Inflammatory macrophage (primary cell): ENCODE results near the gene BEST1.

Source experiments
- DNase-seq, 2 donors: peaks; one replicate each; pipeline ENCODE4 v3.0.0-alpha.2; 2020 to 2022

BEST1 gene

DNA sequence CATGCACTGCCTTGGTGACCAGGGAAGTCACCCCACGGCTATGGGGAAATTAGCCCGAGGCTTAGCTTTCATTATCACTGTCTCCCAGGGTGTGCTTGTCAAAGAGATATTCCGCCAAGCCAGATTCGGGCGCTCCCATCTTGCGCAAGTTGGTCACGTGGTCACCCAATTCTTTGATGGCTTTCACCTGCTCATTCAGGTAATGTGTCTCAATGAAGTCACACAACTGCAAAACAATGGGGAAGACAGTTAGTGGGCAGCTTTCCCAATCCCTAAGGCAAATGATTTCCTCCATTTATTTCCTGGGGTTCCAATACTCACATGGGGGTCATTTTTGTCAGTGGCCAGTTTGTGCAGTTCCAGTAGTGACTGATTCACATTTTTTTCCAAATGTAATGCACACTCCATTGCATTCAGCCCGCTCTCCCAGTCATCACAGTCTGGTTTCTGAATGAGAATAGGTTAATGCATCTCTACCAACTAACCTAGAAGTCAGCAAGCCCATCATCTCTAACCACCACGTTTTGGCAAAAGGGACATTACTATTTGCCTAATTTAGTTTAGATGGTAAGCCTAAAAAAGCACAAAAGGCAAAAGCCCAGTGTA, 14.6 kb downstream of the BEST1 start:
- DNase-seq, result peak; percentile 44 to 45

DNA sequence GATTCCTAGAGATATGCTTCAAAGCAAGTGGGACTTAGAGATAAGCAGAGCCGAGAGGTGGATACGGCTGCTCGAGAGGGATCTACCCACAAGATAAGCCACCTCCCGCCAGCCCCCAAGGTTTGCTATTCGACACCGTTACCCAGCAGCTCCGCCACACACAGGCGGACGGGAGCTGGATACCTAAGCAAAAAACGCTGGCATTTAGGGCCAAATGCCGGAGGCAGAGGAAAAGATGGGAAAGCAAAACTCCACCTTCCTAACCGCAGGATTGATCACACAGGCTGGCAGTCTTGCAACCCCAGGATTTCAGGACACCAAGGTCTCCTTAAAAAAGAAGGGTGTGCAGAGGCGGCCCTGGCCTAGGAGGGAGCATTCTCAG, 16.6 kb downstream of the BEST1 start:
- no peak for DNase-seq

- DNase-seq, result peak; percentile 97
Observed at GRCh38 chr11:61967116-61967923, 17.2 kb downstream of the BEST1 start, which contains the start of gene FTH1. Gene FTH1 (minus strand): TSS chr11:61967634. CDS start chr11:61967425, 209 bp downstream.

- peak; percentile 79 to 89 for DNase-seq
Observed at GRCh38 chr11:61967924-61968757, 18.0 kb downstream of the BEST1 start.

- DNase-seq, result no peak
Observed at GRCh38 chr11:61968758-61969390, 18.7 kb downstream of the BEST1 start.

DNA sequence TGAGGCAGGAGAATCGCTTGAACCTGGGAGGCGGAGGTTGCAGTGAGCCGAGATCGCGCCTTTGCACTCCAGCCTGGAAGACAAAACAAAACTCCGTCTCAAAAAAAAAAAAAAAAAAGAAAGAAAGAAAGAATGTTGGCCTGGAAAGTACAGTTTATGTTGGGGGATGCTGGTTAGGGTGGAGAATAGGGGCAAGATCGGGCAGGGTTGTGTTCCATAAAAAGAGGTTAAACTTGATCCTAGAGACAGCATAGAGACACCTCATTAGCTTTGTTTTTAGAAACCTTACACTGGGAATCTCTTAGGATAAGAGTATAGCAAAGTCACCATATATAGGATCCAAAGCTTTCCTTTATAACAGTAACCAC, 19.2 kb downstream of the BEST1 start:
- DNase-seq, result no peak

DNA sequence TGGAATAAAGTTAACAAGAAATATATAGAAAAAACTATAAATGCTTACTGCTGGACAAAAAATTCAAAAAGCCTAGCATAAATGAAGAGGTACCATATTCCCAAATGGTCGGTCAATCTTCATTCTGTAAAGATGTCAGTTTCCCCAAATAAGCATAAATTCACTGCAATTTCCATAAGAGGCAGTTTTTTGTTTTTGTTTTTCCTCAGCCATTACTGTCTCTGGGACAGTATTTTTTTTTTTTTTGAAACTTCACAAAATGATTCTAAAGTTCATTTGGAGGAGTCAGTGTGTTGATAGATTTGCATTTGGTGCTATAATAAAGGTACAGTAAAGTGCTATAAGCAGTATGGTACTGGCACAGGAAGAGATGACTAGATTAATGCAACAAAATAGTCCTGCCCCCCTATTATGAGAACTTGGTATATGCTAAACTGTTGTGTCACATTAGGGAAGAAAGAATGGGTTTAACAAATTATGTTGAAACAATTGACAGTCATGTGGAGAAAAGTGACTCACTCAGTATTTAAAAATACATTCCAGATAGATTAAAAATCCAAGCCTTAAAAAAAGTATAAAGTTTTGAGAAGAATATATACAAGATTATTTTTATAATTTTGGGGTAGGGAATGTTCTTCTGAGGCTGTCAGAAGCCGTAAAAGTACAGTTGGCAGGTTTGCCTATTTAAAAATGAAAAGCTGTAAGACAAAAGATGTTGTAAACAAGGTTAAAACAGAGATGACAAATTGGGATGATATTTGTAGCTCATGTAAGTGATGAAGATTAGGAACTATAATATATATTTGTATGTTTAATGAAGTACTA, 19.9 kb downstream of the BEST1 start:
- peak; percentile 74 to 96 for DNase-seq

GRCh38 chr11:61971248-61972111, 21.3 kb downstream of the BEST1 start:
- DNase-seq, result peak; percentile 99

GRCh38 chr11:61972112-61972671, 22.0 kb downstream of the BEST1 start:
- DNase-seq, result no peak

DNA sequence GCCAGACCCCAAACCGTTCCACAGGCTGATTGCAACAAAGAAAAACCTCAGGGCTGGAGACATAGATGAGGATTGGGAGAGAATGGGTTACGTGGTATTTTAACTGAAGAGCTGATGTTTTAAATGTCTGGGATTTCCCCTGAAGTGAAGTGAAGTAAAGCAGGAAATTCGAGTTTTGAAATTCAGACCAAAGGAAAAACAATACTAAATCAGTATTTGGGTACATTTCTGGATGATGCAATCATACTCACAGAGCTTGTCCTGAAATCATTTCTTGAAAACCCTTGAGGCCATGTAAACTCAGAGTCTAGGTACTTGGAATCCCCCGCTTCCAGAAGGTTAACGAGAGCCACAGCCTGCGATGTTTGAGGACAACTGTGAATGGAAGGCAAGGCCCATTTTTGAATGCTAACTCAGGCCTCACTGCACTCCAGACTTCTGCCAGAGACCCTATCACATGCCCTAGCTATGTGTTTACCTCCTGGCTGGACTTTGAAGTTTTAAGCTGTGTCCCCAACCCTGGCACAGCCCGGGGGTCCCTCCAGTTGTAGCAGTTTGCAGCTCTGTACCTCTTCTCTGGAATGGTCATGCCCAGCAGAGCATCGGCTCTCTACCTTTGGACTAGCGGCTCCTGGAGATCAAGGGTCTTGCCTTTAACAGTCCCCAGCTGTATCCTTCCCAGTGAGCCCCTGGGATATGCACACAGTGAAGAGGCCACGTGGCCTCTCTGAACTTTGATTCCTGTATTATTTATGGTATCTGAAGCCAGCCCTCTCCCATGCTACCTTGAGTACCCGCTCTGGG, 22.7 kb downstream of the BEST1 start:
- peak; percentile 77 to 92 for DNase-seq

DNA sequence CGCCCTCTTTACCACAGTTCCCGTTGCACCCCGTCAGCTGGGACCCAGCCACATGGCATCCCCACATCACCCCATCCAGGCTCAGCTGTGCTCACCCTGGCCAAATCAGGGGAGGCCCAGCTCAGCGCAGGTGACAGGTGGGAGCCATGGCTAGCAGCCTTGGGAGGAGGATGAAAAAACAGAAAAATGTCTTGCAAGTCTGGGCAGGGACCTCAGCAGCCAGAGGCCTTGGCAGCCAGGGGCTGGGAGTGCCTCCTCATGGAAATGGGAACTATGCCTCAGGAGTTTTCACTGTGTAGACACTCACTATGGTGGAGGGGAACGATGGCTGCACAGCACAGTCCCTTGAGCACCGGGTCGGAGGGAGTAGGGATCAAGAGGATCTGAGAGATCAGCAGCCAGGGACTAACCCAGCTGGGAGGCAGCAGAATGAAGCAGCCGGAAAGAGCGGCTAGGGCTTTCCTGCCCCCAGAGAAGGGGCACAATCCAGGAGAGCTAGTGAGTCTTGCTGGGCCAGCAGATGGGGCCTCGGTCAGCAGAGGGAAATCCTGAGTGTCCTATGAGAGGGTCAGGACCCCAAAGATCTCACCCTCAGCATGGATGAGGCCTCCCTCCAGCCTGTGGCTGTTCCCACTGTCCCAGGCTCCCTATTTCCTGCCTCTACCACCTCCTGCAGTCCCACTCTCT, 23.5 kb downstream of the BEST1 start:
- peak in 1 of 2 donors; percentile 41 for DNase-seq

- DNase-seq, result no peak
Observed at GRCh38 chr11:61974766-61975631, 24.8 kb downstream of the BEST1 start.

GRCh38 chr11:61975638-61976419, 25.7 kb downstream of the BEST1 start:
- DNase-seq, result peak; percentile 70 to 82

DNA sequence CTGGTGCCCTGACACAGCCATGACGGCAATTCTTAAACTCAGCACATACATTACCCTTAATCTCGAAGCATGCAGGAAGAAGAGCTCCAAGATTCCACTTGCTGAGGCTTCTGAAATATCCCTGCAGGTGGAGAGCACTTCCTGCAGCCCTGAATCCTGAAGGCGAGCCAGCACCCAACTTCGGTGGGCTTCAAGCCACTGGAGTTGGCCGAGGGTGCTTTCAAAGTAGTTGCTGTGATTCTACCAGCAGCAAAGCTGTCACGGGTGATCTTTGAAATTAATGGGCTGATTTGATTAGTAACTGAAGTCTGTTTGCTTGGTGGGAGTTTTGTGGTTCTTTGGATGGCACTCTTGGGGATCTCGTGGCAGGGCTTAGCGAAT, 26.3 kb downstream of the BEST1 start:
- no peak for DNase-seq

DNA sequence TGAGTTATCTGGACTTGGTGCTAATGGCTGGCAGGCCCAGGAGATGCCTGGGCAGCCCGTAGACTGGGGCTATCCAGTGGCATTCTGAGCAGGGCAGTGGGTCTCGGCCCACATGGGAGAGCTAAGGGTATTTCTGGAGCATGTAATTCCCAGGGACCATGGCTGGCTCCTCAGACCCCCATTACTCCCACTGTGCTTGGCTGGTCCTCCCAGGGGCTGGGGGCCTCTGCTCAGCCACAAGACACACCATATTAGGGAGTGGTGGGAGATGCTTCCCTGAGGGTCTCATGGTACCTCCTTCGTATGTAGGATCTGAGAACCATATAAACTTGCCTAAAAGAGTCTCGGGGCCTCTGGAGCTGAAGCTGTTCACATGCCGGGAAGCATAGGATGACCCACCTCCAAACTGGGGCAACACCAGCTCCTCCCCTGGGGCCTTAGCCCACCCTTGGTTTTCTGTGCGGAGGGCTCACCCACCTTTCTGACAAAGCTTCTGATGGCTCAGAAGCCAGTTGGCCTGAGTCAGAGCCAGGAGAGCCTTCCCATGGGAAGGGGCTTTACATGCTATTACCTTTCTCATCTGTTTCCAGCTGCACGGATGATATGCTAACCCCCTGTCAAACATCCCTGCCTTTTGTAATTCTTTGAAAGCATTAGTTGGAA, 26.8 kb downstream of the BEST1 start:
- no peak for DNase-seq
